Ectodermal cell (in vitro differentiated cells): ENCODE results near the gene ATOSA.

Experiments used
- H3K27ac ChIP-seq: 2 replicates; pipeline ENCODE4 v1.7.0; 2013; ENCODE audit warnings: mild to moderate bottlenecking, low read depth, low read length; ENCODE audit not compliant: insufficient read depth, poor library complexity, severe bottlenecking
- H3K27me3 ChIP-seq: 2 replicates; pipeline ENCODE4 v1.7.0; 2013; ENCODE audit warnings: mild to moderate bottlenecking, low read length; ENCODE audit not compliant: insufficient read depth, control insufficient read depth, poor library complexity, severe bottlenecking
- H3K36me3 ChIP-seq: one replicate; pipeline ENCODE4 v1.7.0; 2013; ENCODE audit warnings: low read length; ENCODE audit not compliant: control insufficient read depth, insufficient read depth
- H3K4me1 ChIP-seq: one replicate; pipeline ENCODE4 v1.7.0; 2013; ENCODE audit warnings: low read length; ENCODE audit not compliant: control insufficient read depth, insufficient read depth
- H3K4me3 ChIP-seq: 2 replicates; pipeline ENCODE4 v1.7.0; 2013; ENCODE audit warnings: low read depth, low read length, control low read depth; ENCODE audit not compliant: insufficient read depth
- H3K9me3 ChIP-seq: 2 replicates; pipeline ENCODE4 v1.7.0; 2013; ENCODE audit warnings: mild to moderate bottlenecking, low read length, moderate library complexity; ENCODE audit not compliant: control insufficient read depth
- WGBS, 2 experiments: methylation state at CpG; one replicate each; pipeline ENCODE4 v1.1.7; 2013; ENCODE audit warnings: missing lambda C conversion rate in 2 of 2; 5-methylcytosine and 5-hydroxymethylcytosine counted together

Gene ATOSA

DNA sequence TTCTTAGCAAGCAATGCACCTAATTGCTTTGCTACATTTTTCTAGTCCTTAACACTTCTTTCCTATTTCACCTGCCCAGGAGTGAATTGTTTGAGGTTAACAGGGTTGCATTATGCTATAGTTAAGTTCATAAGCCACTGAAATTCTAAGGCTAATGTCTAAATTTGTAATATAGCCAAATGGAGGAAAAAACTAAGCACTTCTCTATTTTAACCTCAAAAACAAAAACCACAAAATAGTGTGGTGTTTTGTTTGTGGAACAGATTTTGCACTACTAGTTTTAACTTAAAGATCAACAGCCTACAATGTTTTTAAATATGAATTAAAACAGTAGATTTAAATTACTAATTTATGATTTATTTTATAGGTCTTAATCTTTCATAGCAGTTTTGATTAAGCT lies 5.5 kb downstream of the ATOSA start:
- peaks cover 4% of the 10 kb centered on the region for H3K4me1 ChIP-seq

DNA sequence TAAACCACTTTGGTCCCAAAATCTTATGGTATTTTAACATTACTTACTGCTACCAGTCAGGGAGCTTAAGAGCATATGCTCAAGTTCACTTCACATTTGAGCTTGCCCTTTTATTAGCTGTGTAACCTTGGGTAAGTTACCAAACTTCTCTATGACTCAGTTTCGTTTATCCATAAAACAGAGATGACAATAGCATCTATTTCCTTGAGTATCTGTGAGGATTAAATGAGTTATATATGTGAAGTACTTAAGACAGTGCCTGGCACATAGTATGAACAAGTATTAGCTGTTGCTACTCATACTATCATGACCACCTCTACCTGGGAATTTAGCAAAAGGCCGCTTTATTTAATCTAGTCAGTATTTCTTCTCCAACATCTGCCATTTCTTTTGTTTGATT lies 5.9 kb downstream of the ATOSA start:
- Histone ChIP-seq H3K9me3 (no peaks in the 10 kb centered on the region), H3K4me1 (peaks cover 4% of the 10 kb centered on the region), H3K4me3 (no peak overlapping the region), H3K27ac (no peak overlapping the region), H3K27me3 (no peaks in the 10 kb centered on the region), H3K36me3 (no peaks in the 10 kb centered on the region)
- 91 to 94% methylated on average over 2 of the region's 2 CpGs for WGBS, 2 experiments

More for the DNA sequence above, 5.5 kb downstream of the ATOSA start:
- H3K4me3 ChIP-seq, result no peak overlapping the region
- no peak overlapping the region for H3K27ac ChIP-seq
- no peaks in the 10 kb centered on the region for H3K36me3 ChIP-seq
- H3K9me3 ChIP-seq, result no peaks in the 10 kb centered on the region
- H3K27me3 ChIP-seq, result no peaks in the 10 kb centered on the region

DNA sequence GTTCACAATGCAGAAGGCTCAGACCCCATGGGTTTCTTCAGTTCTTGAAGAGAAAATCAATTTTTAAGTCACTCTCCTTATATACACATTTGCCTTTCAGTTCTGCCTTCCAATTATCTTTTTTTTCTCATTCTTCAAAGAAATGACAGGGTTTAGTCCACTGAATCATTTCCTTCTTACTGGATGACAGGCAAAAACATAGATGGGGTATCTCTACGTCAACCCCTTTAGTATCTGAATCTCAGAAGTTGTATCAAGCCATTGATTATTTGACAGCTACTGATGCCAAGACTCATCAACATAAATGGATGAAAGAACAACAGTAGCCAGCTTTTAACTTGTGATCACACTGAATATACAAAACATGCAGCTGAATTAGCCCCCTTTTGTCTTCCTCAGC lies 6.5 kb downstream of the ATOSA start:
- H3K4me1 ChIP-seq, result peaks cover 1% of the 10 kb centered on the region
- H3K27me3 ChIP-seq, result no peaks in the 10 kb centered on the region
- H3K27ac ChIP-seq, result no peak overlapping the region
- no peaks in the 10 kb centered on the region for H3K9me3 ChIP-seq
- no peaks in the 10 kb centered on the region for H3K36me3 ChIP-seq
- H3K4me3 ChIP-seq, result no peak overlapping the region
- 85 to 93% methylated on average over 1 of the region's 1 CpG for WGBS, 2 experiments

DNA sequence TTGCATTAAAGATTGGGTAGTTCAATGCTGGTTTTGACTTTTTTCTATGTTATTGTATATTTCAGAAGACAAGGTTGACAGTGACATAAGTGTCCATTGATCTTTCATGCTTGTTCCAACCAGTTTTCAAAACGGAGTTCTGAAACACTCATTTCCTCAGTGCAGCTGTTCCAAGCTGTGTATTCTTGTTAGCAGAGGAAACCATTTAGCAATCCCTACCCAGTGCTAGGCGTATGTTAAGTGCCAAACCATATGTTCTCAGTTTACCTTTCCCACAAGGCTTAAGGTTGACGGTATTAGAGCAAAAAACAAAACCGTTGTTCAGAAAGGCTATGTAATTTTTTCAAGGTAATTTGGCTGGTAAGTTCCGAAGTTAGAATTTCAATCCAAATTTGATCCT lies 9.1 kb downstream of the ATOSA start:
- H3K9me3 ChIP-seq, result no peaks in the 10 kb centered on the region
- H3K4me3 ChIP-seq, result no peak overlapping the region
- no peaks in the 10 kb centered on the region for H3K36me3 ChIP-seq
- no peaks in the 10 kb centered on the region for H3K27me3 ChIP-seq
- no peak overlapping the region for H3K27ac ChIP-seq
- H3K4me1 ChIP-seq, result no peaks in the 10 kb centered on the region
- WGBS, 2 experiments, result 94 to 97% methylated on average over 5 of the region's 5 CpGs

DNA sequence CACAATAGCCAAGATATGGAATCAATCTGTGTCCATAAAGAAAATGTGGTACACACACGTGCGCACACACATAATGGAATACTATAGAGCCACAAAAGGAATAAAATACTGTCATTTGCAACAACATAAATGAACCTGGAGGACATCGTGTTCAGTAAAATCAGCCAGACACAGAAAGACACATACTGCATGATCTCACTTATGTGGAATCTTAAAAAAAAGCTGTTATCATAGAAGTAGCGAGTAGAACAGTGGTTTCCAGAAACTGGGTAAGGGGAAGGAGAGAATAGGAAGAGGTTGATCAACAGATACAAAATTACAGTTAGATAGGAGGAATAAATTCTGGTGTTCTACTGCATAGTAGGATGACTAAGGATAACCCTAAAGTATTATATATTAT lies 11.1 kb downstream of the ATOSA start:
- H3K4me1 ChIP-seq, result no peaks in the 10 kb centered on the region
- H3K27me3 ChIP-seq, result no peaks in the 10 kb centered on the region
- H3K4me3 ChIP-seq, result no peak overlapping the region
- no peaks in the 10 kb centered on the region for H3K36me3 ChIP-seq
- no peak overlapping the region for H3K27ac ChIP-seq
- WGBS, 2 experiments, result 94 to 98% methylated on average over 4 of the region's 4 CpGs
- H3K9me3 ChIP-seq, result no peaks in the 10 kb centered on the region

DNA sequence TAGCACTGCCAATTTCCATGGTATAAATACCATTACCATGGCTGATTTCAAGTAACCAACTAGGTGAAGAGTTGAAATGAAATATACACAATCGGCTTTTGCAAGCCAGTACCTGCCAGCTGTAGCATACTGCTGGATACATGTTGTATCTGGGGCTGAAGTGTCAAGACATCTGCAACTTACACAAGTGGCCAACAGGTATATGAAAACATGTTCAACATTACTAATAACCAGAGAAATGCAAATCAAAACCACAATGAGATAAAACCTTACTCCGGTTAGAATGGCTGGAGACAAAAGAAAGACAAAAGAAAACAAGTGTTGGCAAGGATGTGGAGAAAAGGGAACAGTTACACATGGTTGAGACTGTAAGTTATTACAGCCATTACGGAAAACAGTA lies 11.6 kb downstream of the ATOSA start:
- H3K4me1 ChIP-seq, result no peaks in the 10 kb centered on the region
- H3K27ac ChIP-seq, result no peak overlapping the region
- no peaks in the 10 kb centered on the region for H3K27me3 ChIP-seq
- H3K36me3 ChIP-seq, result no peaks in the 10 kb centered on the region
- H3K9me3 ChIP-seq, result no peaks in the 10 kb centered on the region
- H3K4me3 ChIP-seq, result no peak overlapping the region
- WGBS, 2 experiments, result 94 to 100% methylated on average over 3 of the region's 3 CpGs

DNA sequence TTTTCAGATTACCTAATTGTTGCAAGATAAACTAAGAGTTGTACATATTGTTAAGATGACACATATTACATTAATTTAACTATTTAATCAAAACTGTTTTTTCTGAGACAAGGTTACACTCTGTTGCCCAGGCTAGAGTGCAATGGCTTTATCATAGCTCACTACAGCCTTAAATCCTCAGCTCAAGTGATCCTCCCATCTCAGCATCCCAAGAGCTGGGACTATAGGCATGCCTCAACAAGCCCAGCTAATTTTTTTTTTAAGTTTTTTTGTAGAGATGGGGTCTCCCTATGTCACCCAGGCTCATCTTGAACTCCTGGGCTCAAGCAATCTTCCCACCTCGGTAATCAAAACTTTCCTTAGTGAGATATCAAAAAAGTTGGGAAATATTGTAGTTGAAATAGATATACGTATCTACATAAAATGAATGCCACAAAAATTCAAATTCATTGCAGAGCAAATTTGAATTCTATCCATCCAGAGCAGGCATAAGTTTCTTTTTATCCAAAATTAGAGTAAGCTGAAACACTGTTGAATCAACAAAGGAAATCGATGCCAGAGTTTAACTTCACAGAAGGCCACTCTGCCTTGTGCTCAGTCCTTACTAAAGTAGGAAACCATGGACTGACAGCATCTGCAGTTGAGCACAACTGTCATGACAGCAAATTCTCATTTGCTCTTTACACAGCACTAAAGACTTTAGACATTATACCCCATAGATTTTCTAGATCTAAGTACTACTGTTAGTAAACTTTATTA lies 15.5 kb downstream of the ATOSA start:
- Histone ChIP-seq H3K9me3 (no peaks in the 10 kb centered on the region), H3K36me3 (no peaks in the 10 kb centered on the region), H3K27me3 (no peaks in the 10 kb centered on the region), H3K27ac (no peak overlapping the region), H3K4me3 (no peak overlapping the region), H3K4me1 (no peaks in the 10 kb centered on the region)
- WGBS, 2 experiments, result 93 to 99% methylated on average over 2 of the region's 3 CpGs

DNA sequence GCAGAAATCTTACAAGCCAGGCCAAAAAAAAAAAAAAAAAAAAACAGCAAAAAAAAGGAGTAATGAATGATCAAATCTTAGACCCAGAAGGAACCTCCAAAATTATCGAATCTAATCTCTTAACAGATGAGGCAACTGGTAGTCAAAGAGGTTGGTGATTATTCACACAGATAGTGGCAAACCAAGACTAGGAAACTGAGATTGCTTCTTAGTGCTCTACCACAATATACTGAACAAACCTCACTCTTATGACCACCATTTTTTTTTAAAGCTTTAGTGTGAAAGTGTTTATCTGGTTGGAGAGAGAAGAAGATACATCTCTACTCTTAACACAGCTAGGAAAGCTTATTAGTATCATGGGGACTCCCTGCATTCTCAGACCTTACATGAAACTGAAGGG lies 17.3 kb downstream of the ATOSA start:
- Histone ChIP-seq H3K36me3 (no peaks in the 10 kb centered on the region), H3K9me3 (no peaks in the 10 kb centered on the region), H3K4me3 (no peak overlapping the region), H3K4me1 (no peaks in the 10 kb centered on the region), H3K27me3 (no peaks in the 10 kb centered on the region), H3K27ac (no peak overlapping the region)
- 82 to 100% methylated on average over 1 of the region's 1 CpG for whole genome bisulfite sequencing, 2 experiments

DNA sequence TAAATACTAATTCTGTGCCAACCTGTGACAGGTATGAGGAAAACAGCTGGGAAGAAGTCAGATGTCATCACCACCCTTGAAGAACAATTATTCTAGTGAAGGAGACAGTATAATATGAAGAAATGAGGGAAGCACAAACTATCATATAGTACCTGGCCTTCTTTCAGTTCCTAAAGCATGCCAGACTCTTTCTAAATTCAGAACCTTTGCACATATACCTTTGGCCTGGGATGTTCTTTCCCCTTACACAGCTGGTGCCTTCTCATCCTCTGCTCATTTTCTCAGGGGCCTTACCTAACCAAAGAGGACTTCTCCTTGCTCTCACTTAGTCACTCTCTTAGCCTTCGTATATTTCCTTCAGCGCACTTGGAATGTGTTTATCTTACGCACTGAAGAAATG lies 19.0 kb downstream of the ATOSA start:
- Histone ChIP-seq H3K4me3 (no peak overlapping the region), H3K4me1 (no peaks in the 10 kb centered on the region), H3K36me3 (no peaks in the 10 kb centered on the region), H3K27me3 (no peaks in the 10 kb centered on the region), H3K9me3 (no peaks in the 10 kb centered on the region), H3K27ac (no peak overlapping the region)
- WGBS, 2 experiments, result 100% methylated on average over 2 of the region's 3 CpGs; no CpG with 5 or more reads in 1 of the 2 experiments

DNA sequence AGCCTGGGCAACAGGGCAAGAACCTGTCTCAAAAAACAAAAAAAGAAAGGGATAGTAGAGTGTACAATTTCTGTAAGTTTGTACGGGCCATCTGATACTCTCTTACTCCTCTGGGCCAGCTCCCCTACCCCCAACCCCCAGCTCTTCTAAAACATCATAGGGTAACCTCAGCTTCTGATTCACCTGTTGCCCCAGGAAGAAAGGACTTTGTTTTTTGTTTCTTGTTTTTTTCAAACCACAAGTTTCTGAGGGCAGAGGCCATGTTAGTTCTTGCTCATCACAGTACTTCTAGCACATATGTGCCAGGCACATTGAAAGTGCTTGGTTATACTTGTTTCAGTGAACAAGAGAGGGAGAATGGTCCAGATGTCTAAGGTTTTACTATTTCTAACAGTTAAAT lies 20.2 kb downstream of the ATOSA start:
- 100% methylated on average over 1 of the region's 1 CpG; no CpG with 5 or more reads in 1 of the 2 experiments for WGBS, 2 experiments
- H3K9me3 ChIP-seq, result no peaks in the 10 kb centered on the region
- no peaks in the 10 kb centered on the region for H3K36me3 ChIP-seq
- H3K4me3 ChIP-seq, result no peak overlapping the region
- no peak overlapping the region for H3K27ac ChIP-seq
- H3K27me3 ChIP-seq, result no peaks in the 10 kb centered on the region
- no peaks in the 10 kb centered on the region for H3K4me1 ChIP-seq
